ENCODE data around the gene AMZ1. TPM values are rescaled to one million over a fixed set of nuclear protein-coding genes. Genes with fewer than 3 reads are reported as not detected.

AMZ1 gene
- total RNA-seq, 1 donor from 2014 or later: 0.05 TPM

DNA sequence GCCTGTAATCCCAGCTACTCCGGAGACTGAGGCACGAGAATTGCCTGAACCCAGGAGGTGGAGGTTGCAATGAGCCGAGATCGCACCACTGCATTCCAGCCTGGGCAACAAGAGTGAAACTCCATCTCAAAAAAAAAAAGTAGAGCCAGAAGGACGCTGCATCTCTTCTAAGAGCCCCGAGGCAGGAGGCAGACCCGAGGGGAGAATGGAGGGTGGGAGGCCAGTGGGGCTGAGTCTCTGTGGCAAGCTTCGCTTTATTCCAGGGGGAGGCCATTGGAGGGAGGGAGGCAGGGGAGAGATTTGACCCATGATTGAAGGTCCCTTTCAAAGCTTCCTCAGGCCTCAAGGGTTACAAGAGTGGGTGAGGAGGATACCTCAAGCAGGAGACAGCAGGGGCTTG, 37.6 kb upstream of the AMZ1 start:
- DNase-seq (ENCODE audit: low spot score): no peak
- no peak overlapping the region for H3K4me3 Mint-ChIP-seq (ENCODE audit: unreplicated experiment)
- TF ChIP-seq, protein P1, sequence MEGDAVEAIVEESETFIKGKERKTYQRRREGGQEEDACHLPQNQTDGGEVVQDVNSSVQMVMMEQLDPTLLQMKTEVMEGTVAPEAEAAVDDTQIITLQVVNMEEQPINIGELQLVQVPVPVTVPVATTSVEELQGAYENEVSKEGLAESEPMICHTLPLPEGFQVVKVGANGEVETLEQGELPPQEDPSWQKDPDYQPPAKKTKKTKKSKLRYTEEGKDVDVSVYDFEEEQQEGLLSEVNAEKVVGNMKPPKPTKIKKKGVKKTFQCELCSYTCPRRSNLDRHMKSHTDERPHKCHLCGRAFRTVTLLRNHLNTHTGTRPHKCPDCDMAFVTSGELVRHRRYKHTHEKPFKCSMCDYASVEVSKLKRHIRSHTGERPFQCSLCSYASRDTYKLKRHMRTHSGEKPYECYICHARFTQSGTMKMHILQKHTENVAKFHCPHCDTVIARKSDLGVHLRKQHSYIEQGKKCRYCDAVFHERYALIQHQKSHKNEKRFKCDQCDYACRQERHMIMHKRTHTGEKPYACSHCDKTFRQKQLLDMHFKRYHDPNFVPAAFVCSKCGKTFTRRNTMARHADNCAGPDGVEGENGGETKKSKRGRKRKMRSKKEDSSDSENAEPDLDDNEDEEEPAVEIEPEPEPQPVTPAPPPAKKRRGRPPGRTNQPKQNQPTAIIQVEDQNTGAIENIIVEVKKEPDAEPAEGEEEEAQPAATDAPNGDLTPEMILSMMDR (IDR thresholded peaks at IDR 0.05; ENCODE audit: unreplicated experiment): no peak
- no peaks in the 10 kb centered on the region for H3K9me3 Mint-ChIP-seq (ENCODE audit: unreplicated experiment)
- peak overlapping the region; percentile 18 for H3K27ac Mint-ChIP-seq (ENCODE audit: unreplicated experiment)
- peaks cover 7% of the 10 kb centered on the region for H3K27me3 Mint-ChIP-seq (ENCODE audit: unreplicated experiment)
- peaks cover 3% of the 10 kb centered on the region for H3K4me1 Mint-ChIP-seq (ENCODE audit: unreplicated experiment)
- H3K36me3 Mint-ChIP-seq (ENCODE audit: low read depth, unreplicated experiment): peaks cover 14% of the 10 kb centered on the region

- H3K9me3 Mint-ChIP-seq (ENCODE audit: unreplicated experiment): no peaks in the 10 kb centered on the region
- H3K27ac Mint-ChIP-seq (ENCODE audit: unreplicated experiment): no peak overlapping the region
- H3K36me3 Mint-ChIP-seq (ENCODE audit: low read depth, unreplicated experiment): peaks cover 14% of the 10 kb centered on the region
- H3K4me1 Mint-ChIP-seq (ENCODE audit: unreplicated experiment): no peaks in the 10 kb centered on the region
- no peak for DNase-seq (ENCODE audit: low spot score)
- peaks cover 2% of the 10 kb centered on the region for H3K27me3 Mint-ChIP-seq (ENCODE audit: unreplicated experiment)
- H3K4me3 Mint-ChIP-seq (ENCODE audit: unreplicated experiment): no peak overlapping the region
- TF ChIP-seq, protein P1 (IDR thresholded peaks at IDR 0.05; ENCODE audit: unreplicated experiment): peak; percentile 22
These were observed 36.7 kb upstream of the AMZ1 start for GRCh38 chr7:2651336-2651735.

DNA sequence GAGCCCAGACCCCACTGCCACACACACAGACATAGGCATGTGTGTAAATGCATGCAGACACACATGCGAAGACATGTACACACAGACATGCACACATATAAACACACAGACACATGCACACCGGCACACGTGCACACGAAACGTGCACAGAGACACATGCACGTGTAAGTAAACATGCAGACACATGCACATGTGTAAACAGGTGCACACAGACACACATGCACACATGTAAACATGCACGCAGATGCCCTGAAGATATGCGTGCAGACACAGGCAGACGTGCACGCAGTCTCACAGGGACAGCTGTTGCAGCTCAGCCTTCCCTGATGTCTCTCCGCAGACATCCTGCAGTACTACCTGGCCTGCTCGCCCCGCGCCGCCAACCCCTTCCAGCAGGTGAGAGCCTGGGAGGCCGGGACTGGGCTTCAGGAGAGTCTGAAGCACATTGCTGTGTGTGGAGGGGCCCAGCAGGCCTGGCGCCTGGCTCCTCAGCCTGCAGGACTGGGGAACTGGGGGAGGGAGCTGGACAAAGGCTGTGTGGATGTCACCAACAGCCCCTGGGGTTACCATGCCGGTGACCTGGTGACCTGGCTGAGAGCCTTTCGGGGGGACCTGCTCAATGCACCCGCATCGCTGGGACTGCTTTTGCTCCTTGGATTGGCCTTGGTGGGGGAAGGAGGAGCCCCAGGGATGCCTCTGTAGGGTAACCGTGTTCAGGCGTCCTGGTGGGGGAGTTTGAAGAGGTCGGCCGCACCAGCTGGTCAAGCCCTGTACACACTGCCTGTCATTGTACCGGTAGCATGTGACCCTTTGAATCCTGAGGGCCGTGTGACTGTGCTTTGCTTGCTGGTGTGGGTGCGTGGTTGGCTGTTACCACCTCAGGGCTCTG, 35.9 kb upstream of the AMZ1 start:
- Mint-ChIP-seq H3K27ac (ENCODE audit: unreplicated experiment) (no peak overlapping the region), H3K4me1 (ENCODE audit: unreplicated experiment) (peaks cover 1% of the 10 kb centered on the region), H3K9me3 (ENCODE audit: unreplicated experiment) (no peaks in the 10 kb centered on the region)

DNA sequence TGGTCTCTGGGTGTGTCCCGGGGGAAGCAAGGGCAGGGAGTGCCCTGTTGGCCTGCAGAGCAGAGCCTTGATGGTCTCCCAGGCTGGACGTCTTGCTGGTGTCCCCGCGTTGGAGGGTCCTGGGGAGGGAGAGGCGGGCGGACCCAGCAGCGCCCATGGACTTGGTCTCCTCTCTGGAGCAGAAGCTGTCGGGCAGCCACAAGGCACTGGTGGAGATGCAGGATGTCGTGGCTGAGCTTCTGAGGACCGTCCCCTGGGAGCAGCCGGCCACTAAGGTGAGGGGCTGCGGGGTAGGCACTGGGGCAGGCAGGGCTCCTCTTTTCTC, 35.3 kb upstream of the AMZ1 start:
- Mint-ChIP-seq H3K27ac (ENCODE audit: unreplicated experiment) (no peak overlapping the region), H3K9me3 (ENCODE audit: unreplicated experiment) (no peaks in the 10 kb centered on the region), H3K4me3 (ENCODE audit: unreplicated experiment) (no peak overlapping the region), H3K4me1 (ENCODE audit: unreplicated experiment) (peaks cover 4% of the 10 kb centered on the region), H3K36me3 (ENCODE audit: low read depth, unreplicated experiment) (peaks cover 20% of the 10 kb centered on the region), H3K27me3 (ENCODE audit: unreplicated experiment) (peaks cover 7% of the 10 kb centered on the region)
- TF ChIP-seq, protein P1 (IDR thresholded peaks at IDR 0.05; ENCODE audit: unreplicated experiment): no peak
- no peak for DNase-seq (ENCODE audit: low spot score)

More for the DNA sequence above, 35.9 kb upstream of the AMZ1 start:
- Mint-ChIP-seq H3K27me3 (ENCODE audit: unreplicated experiment) (peaks cover 4% of the 10 kb centered on the region), H3K36me3 (ENCODE audit: low read depth, unreplicated experiment) (peaks cover 16% of the 10 kb centered on the region), H3K4me3 (ENCODE audit: unreplicated experiment) (peak overlapping the region; percentile 47)
- DNase-seq (ENCODE audit: low spot score): no peak
- TF ChIP-seq, protein P1 (IDR thresholded peaks at IDR 0.05; ENCODE audit: unreplicated experiment): no peak

GRCh38 chr7:2654059-2654458, 33.9 kb upstream of the AMZ1 start:
- no peak for DNase-seq (ENCODE audit: low spot score)
- TF ChIP-seq, protein P1 (IDR thresholded peaks at IDR 0.05; ENCODE audit: unreplicated experiment): no peak
- no peaks in the 10 kb centered on the region for H3K9me3 Mint-ChIP-seq (ENCODE audit: unreplicated experiment)
- H3K4me1 Mint-ChIP-seq (ENCODE audit: unreplicated experiment): peaks cover 4% of the 10 kb centered on the region
- H3K36me3 Mint-ChIP-seq (ENCODE audit: low read depth, unreplicated experiment): peaks cover 20% of the 10 kb centered on the region
- H3K27me3 Mint-ChIP-seq (ENCODE audit: unreplicated experiment): peaks cover 5% of the 10 kb centered on the region
- H3K27ac Mint-ChIP-seq (ENCODE audit: unreplicated experiment): no peak overlapping the region
- no peak overlapping the region for H3K4me3 Mint-ChIP-seq (ENCODE audit: unreplicated experiment)

Data from endothelial cell (in vitro differentiated cells).